Measurements from ENCODE around the gene SYTL1.

The SYTL1 gene

GRCh38 chr1:27356277-27356618, 14.4 kb downstream of the SYTL1 start:
- Histone ChIP-seq H3K4me2 (ENCODE audit: low read depth, low read length) (no peak overlapping the region), H3K9me3 (replicated peaks; ENCODE audit: insufficient read depth, low read length) (no peaks in the 10 kb centered on the region), H3K36me3 (replicated peaks; ENCODE audit: insufficient read depth, low read length) (no peaks in the 10 kb centered on the region), H2AFZ (ENCODE audit: low read length) (no peak overlapping the region), H3K4me3 (ENCODE audit: low read length) (no peak overlapping the region), H3K27ac (ENCODE audit: low read length) (no peak overlapping the region), H3K27me3 (replicated peaks; ENCODE audit: insufficient read depth, low read length) (peaks cover 17% of the 10 kb centered on the region), H3K9ac (ENCODE audit: low read length) (no peak overlapping the region), H4K20me1 (ENCODE audit: insufficient read depth, low read length) (no peaks in the 10 kb centered on the region), H3K9me2 (replicated peaks; ENCODE audit: insufficient read depth, low read length) (no peaks in the 10 kb centered on the region), H3F3A (ENCODE audit: insufficient read depth, low read length) (no peaks in the 10 kb centered on the region), H3K4me1 (ENCODE audit: low read length) (no peaks in the 10 kb centered on the region), H3K79me2 (ENCODE audit: low read length) (no peaks in the 10 kb centered on the region)
- TF ChIP-seq EZH2 (optimal IDR thresholded peaks at IDR 0.05; ENCODE audit: low read depth, low read length) (no peak), CTCF (IDR thresholded peaks at IDR 0.05; ENCODE audit: low read length) (no peak), EZH2phosphoT487 (IDR thresholded peaks at IDR 0.05; ENCODE audit: low read length) (no peak)
- DNase-seq = no peak

- peaks cover 17% of the 10 kb centered on the region for H3K27me3 ChIP-seq (replicated peaks; ENCODE audit: insufficient read depth, low read length)
- H3K9me3 ChIP-seq (replicated peaks; ENCODE audit: insufficient read depth, low read length) = no peaks in the 10 kb centered on the region
- peak overlapping the region; percentile 93 for H3K4me2 ChIP-seq (ENCODE audit: low read depth, low read length)
- no peaks in the 10 kb centered on the region for H3K9me2 ChIP-seq (replicated peaks; ENCODE audit: insufficient read depth, low read length)
- no peaks in the 10 kb centered on the region for H3K36me3 ChIP-seq (replicated peaks; ENCODE audit: insufficient read depth, low read length)
- H4K20me1 ChIP-seq (ENCODE audit: insufficient read depth, low read length) = no peaks in the 10 kb centered on the region
- H2AFZ ChIP-seq (ENCODE audit: low read length) = peak overlapping the region; percentile 95; the same call in 1 of the 2 replicates
- DNase-seq = no peak
- no peak overlapping the region for H3K27ac ChIP-seq (ENCODE audit: low read length)
- no peaks in the 10 kb centered on the region for H3K4me1 ChIP-seq (ENCODE audit: low read length)
- no peaks in the 10 kb centered on the region for H3F3A ChIP-seq (ENCODE audit: insufficient read depth, low read length)
- H3K79me2 ChIP-seq (ENCODE audit: low read length) = no peaks in the 10 kb centered on the region
- no peak overlapping the region for H3K9ac ChIP-seq (ENCODE audit: low read length)
- no peak overlapping the region for H3K4me3 ChIP-seq (ENCODE audit: low read length)
- TF ChIP-seq EZH2phosphoT487 (IDR thresholded peaks at IDR 0.05; ENCODE audit: low read length) (no peak), CTCF (IDR thresholded peaks at IDR 0.05; ENCODE audit: low read length) (no peak), EZH2 (optimal IDR thresholded peaks at IDR 0.05; ENCODE audit: low read depth, low read length) (no peak)
Observed at GRCh38 chr1:27356619-27357280, 14.9 kb downstream of the SYTL1 start.

GRCh38 chr1:27357281-27358037, 15.6 kb downstream of the SYTL1 start:
- no peaks in the 10 kb centered on the region for H4K20me1 ChIP-seq (ENCODE audit: insufficient read depth, low read length)
- no peaks in the 10 kb centered on the region for H3K79me2 ChIP-seq (ENCODE audit: low read length)
- no peaks in the 10 kb centered on the region for H3K36me3 ChIP-seq (replicated peaks; ENCODE audit: insufficient read depth, low read length)
- H3K27ac ChIP-seq (ENCODE audit: low read length) = no peak overlapping the region
- no peaks in the 10 kb centered on the region for H3K4me1 ChIP-seq (ENCODE audit: low read length)
- H3K9me3 ChIP-seq (replicated peaks; ENCODE audit: insufficient read depth, low read length) = no peaks in the 10 kb centered on the region
- H3K4me3 ChIP-seq (ENCODE audit: low read length) = peak overlapping the region; percentile 58
- H3K9ac ChIP-seq (ENCODE audit: low read length) = 0 out of 2 replicates have a peak overlapping the region, but pooled peaks have one; percentile 22
- TF ChIP-seq CTCF (IDR thresholded peaks at IDR 0.05; ENCODE audit: low read length) (peak; percentile 94), EZH2phosphoT487 (IDR thresholded peaks at IDR 0.05; ENCODE audit: low read length) (no peak)
- peak overlapping the region; percentile 93 for H3K4me2 ChIP-seq (ENCODE audit: low read depth, low read length)
- peaks cover 17% of the 10 kb centered on the region for H3K27me3 ChIP-seq (replicated peaks; ENCODE audit: insufficient read depth, low read length)
- no peaks in the 10 kb centered on the region for H3F3A ChIP-seq (ENCODE audit: insufficient read depth, low read length)
- peak overlapping the region; percentile 95 for H2AFZ ChIP-seq (ENCODE audit: low read length)
- DNase-seq = peak; percentile 64
- H3K9me2 ChIP-seq (replicated peaks; ENCODE audit: insufficient read depth, low read length) = no peaks in the 10 kb centered on the region

Measured in MM.1S (cell line).